Uterus (tissue), 2 donors: ENCODE results near the gene GNA14.

Source experiments
- CTCF ChIP-seq, 4 experiments: fragments of 200-600 bp in 2 of 4; fragments of 450-650 bp in 2 of 4; sonication (generic) in 2 of 4; IDR thresholded peaks; one replicate each; pipeline ENCODE4 v1.5.1; 2016 to 2019; ENCODE audit warnings: antibody characterized with exemption in 4 of 4, mild to moderate bottlenecking in 2 of 4, moderate library complexity in 1 of 4
- POLR2A ChIP-seq, 2 donors: fragments of 450-650 bp; IDR thresholded peaks; one replicate each; pipeline ENCODE4 v1.6.1; 2016; ENCODE audit warnings: antibody characterized with exemption in 2 of 2, mild to moderate bottlenecking in 1 of 2, moderate library complexity in 1 of 2

GRCh38 chr9:77498891-77499290, 149.2 kb downstream of the GNA14 start:
- TF ChIP-seq CTCF (IDR thresholded peaks at IDR 0.05) (no peak), POLR2A (IDR thresholded peaks at IDR 0.05) (no peak)
